Renal cortical epithelial cell (primary cell): Measurements from ENCODE around the gene IQCB1. TPM values are rescaled to one million over a fixed set of nuclear protein-coding genes. Genes with fewer than 3 reads are reported as not detected.
"Not testable (repeated sequence)": the region's sequence is repeated elsewhere in the genome, so short reads cannot be mapped to it uniquely, and the experiment has no call there.

ENCODE experiments used
- DNase-seq: peaks from one replicate; pipeline ENCODE4 v3.0.0-alpha.2; 2011; ENCODE audit warnings: low read depth
- total RNA-seq: library from RNA; depleted of rRNA; stranded (reverse); fragments of >200 nt; gene quantifications from 2 replicates; pipeline ENCODE4 v1.2.3, GENCODE V29; 2014

The IQCB1 gene
- total RNA-seq, 1 donor from 2014 or later: 17.7 TPM

DNA sequence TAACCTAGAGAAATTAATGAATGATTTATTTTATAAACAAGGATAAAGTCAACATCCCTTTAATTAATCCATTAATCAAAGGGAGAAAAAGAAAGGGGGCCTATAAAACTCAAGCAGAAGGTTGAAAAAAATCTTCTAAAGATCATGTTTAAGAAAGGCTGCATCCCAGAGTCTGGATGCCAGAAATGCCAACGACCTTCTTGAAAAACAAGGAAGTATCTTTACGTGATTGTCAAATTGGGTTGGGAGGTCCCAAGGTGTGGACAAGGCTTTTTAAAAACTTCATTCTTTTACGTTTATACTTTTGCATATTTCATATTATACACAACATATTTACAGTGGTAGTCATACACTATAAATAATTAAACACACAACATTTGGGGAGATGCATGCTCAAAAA is 86.9 kb downstream of the IQCB1 start:
- no peak for DNase-seq

DNA sequence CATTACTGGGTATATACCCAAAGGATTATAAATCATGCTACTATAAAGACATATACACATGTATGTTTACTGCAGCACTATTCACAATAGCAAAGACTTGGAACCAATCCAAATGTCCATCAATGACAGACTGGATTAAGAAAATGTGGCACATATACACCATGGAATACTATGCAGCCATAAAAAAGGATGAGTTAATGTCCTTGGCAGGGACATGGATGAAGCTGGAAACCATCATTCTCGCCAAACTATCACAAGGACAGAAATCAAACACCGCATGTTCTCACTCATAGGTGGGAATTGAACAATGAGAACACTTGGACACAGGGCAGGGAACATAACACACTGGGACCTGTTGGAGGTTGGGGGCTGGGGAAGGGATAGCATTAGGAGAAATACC is 91.8 kb downstream of the IQCB1 start:
- not testable (repeated sequence) for DNase-seq

DNA sequence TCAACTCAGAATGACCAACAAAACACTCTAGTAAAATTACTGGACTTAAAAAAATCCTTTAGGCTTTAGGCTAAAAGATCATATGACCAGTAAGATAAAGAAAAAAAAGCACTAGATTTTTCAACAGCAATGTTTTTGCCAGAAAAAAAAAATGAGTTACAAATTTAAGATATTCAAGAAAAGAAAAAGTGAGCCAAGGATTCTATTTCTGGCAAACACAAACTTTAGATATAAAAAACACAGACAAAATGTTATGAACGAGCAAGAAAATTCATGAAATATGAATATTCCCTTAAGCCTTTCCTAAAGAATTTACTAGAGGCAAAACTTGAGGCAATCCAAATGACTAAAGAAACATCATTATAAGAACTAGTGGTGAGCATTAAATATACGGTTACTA is 94.0 kb downstream of the IQCB1 start:
- no peak for DNase-seq

DNA sequence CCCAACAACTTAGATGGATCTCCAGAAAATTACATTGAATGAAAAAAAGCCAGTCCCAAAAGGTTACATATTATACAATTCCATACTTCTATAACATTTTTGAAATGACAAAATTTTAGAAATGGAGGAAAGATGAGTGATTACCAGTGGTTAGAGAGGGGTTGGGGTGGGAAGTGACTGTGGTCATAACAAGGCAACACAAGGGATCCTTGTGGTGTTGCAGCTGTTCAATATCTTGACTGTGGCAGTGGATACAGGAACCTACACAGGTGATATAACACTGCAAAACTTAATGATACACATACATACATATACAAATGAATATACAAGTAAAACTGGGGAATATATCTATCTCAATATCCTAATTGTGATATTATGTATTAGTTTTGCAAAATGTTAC is 95.0 kb downstream of the IQCB1 start:
- DNase-seq: no peak

DNA sequence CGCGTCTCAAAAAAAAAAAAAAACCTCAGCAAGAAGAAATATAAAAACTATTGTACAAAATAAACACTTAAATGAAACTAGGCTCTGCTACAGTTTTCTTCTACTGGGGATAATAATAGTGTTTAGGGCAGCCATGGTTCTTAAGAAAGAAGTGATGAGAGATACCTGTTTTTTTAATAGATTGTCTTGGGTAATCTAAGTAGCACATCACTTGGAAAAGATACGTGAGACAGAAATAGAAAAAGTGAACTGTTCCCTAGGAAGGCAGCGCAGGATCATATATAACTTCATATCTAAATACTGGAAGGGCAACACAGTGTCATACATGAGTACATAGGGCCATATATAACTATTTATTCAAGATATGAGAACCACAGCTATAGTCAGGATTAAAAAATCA is 97.2 kb downstream of the IQCB1 start:
- no peak for DNase-seq

DNA sequence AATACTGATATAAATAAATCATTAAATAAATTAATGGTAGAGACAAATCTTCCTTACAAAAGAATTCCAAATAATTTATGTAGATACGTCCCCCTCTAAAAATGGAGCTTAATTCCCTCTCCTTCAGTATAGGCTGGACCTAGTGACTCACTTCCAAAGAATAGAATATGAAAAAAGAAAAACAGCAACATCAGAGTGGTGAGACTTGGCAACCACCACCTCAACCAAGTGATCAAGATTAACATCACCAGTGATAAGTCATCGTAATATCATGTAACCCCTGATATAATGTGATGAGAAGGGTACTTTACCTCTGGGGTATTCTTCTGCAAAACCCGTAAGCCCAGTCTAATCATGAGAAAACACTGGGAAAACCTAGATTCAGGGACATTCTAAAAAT is 98.7 kb downstream of the IQCB1 start:
- DNase-seq: no peak

DNA sequence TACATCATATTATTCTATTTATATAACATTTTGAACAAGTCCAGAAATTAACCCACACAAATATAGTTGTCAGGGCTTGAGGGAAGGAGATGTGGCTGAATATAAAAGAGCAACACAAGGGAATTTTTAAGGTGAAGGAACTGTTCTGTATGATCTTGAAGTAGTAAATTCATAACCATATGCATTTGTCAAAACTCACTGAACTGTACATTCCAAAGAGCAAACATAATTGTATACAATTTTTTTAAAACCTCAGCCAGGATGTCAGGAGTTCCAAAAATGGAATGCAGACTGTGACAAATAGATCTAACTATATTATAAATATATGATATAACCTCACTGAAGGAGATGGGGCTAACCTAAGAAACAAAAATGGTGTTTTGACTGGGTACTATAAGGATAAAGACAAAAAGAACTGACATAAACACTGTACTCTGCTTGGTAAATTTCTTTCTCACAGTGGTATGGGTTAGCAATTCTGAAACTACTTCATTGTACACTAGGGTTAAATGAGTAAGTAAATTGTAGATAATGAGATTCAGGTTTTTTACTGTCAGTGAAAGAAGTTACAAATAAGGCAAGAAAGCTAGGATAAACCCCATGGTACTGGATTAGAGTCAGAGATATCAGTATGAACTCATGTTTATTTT is 99.7 kb downstream of the IQCB1 start:
- no peak for DNase-seq

DNA sequence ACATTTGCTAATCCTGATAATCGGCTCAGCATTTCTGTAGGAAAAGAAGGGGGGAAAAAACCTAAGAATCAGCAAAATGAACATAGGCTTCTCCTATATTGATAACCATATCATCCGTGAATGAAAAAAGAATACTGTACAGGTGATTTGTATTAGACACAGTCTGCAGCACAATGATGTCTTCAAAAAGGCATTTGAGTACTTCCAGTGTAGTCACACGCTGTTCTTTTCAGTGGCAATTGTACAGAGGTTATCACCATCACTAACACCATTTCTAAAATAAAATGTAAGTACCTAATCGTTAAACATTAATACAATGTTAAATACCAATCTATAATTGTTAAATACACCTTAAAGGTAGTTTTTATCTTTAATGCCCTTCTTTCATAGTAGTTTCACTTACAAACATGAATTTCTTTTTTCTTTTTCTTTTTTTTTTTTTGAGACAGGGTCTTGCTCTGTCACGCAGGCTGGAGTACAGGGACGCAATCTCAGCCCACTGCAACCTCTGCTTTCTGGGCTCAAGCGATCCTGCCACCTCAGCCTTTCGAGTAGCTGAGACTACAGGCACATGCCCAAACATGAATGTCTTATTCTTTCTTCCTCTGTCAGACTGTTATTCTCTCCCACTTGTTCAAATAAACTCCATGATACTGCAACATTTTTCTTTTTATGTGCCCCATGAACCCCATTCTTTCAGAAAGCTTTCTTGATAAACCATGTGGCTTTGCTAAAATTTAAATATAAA is 103.7 kb downstream of the IQCB1 start:
- DNase-seq: no peak

DNA sequence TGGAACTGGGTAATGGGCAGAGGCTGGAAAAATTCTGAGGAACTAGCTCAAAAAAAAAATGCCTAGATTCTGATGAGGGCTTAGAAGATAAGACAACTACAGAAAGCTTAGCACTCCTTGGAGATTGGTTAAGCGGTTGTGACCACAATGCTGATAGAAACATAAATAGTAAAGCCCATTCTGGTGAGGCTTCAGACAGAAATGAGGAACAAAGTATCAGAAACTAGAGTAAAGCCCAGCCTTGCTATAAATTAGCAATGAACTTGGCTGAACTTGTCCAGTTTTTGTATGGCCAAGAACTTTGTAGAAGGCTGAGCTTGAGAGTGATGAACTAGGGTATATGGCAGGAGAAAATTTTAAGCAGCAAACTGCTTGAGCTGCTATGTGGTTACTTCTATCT is 110.7 kb downstream of the IQCB1 start:
- no peak for DNase-seq

DNA sequence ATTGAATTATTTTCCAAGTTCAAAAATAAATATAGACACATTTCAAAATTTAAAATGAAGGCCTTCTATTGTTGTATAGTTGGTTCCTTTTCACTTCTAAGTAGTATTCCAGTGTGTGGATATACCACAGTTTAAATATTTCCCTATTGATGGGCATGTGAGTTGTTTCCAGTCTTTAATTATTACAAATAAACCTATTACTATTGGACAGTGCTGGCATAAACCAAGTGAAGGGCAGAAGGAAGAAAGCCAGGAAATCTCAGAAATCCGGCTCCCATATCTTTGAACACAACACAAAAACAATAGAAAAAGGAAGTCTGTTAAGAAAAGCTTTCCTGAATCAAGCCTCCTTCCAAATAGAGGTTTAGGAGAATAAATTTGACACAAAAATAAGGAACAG is 111.4 kb downstream of the IQCB1 start:
- no peak for DNase-seq

DNA sequence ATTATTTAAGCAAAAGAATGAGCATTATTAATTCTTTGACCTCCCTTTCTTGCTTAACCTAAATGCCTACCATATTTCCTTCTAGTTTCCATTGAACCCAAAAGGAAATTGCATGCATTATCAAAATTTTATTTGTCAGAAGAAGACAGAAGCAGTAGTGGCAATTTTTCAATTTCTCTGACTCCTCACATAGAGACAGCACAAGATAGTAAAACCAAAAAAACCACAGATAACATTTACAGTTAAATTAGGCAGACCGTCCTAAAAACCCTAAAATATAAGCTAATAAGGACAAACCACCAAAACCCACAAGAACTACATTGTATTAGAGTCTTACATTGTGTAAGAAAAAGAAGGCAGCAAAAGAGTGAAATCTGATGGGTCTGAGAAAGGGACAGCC is 112.4 kb downstream of the IQCB1 start:
- no peak for DNase-seq

DNA sequence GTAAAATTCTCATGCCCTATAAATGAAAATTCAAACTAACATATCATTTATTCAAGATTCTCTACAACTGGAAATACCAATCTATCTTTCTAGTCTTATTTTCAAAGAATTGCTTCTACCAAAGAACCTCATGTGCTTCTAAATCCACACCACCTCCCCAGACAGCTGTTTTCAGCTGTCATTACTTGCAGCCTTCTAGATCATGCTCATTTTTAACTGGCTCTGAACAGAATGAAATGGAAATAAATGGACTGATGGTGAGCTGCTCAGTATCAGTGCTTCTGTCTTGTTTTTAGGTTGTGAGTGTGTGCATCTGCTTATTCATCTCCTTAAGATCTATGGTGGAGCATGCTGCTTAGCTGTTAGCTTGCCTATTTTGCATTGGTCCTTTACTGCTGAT is 114.7 kb downstream of the IQCB1 start:
- DNase-seq: no peak

Other genes starting within 250 kb of the IQCB1 start
- gene FBXO40, start 241.7 kb downstream of the IQCB1 start, total RNA-seq: not detected in 2 replicates
- gene HCLS1, start 174.2 kb downstream of the IQCB1 start, total RNA-seq: 0.17 and 0.20 TPM in 2 replicates
- 34.9 and 111 TPM in 2 replicates for gene GOLGB1, start 85.3 kb downstream of the IQCB1 start, total RNA-seq
- 3.0 and 4.0 TPM in 2 replicates for gene EAF2, start 149 bp upstream of the IQCB1 start, total RNA-seq
- 1.9 and 4.7 TPM in 2 replicates for gene SLC15A2, start 59.3 kb upstream of the IQCB1 start, total RNA-seq
- gene ILDR1, start 187.2 kb upstream of the IQCB1 start, total RNA-seq: 2.7 and 2.8 TPM in 2 replicates
- not detected in 2 replicates for gene CD86, start 220.3 kb upstream of the IQCB1 start, total RNA-seq